SK-N-SH treated with all-trans-retinoic acid at 6 μM for 48 hours (cell line): ENCODE data around the gene EBLN2.

Source experiments
- ARNTL ChIP-seq: fragments of 450-650 bp; formaldehyde crosslinking; IDR thresholded peaks from 2 replicates; pipeline ENCODE4 v1.5.0; 2020; ENCODE audit warnings: low read depth, mild to moderate bottlenecking, moderate library complexity, borderline replicate concordance
- ESRRG ChIP-seq: fragments of 250-450 bp; sonication (Bioruptor Pico); IDR thresholded peaks from 2 replicates; pipeline ENCODE4 v1.6.1; 2021; ENCODE audit warnings: mild to moderate bottlenecking
- PATZ1 ChIP-seq: fragments of 250-450 bp; sonication (Bioruptor Pico); IDR thresholded peaks from 2 replicates; pipeline ENCODE4 v1.8.0; 2020; ENCODE audit warnings: mild to moderate bottlenecking, moderate library complexity, borderline replicate concordance
- PPARA ChIP-seq: fragments of 250-450 bp; sonication (Bioruptor Pico); IDR thresholded peaks from 2 replicates; pipeline ENCODE4 v1.5.0; 2020; ENCODE audit warnings: mild to moderate bottlenecking, borderline replicate concordance
- SNAI2 ChIP-seq: fragments of 250-450 bp; sonication (Bioruptor Pico); IDR thresholded peaks from 2 replicates; pipeline ENCODE4 v1.5.0; 2020; ENCODE audit warnings: mild to moderate bottlenecking, moderate library complexity
- TCF4 ChIP-seq: fragments of 250-450 bp; sonication (Bioruptor Pico); IDR thresholded peaks from 2 replicates; pipeline ENCODE4 v1.8.0; 2021; ENCODE audit warnings: mild to moderate bottlenecking, moderate library complexity, borderline replicate concordance
- ZFP3 ChIP-seq: fragments of 250-450 bp; sonication (Bioruptor Pico); IDR thresholded peaks from 2 replicates; pipeline ENCODE4 v1.5.0; 2020; ENCODE audit warnings: mild to moderate bottlenecking, moderate library complexity
- ZFP30 ChIP-seq: fragments of 450-650 bp; formaldehyde crosslinking; IDR thresholded peaks from 2 replicates; pipeline ENCODE4 v1.5.0; 2022; ENCODE audit warnings: mild to moderate bottlenecking, moderate library complexity
- ZNF565 ChIP-seq: fragments of 450-650 bp; formaldehyde crosslinking; conservative IDR thresholded peaks from 2 replicates; pipeline ENCODE4 v1.5.0; 2020; ENCODE audit warnings: low read depth, mild to moderate bottlenecking, moderate library complexity
- ZNF70 ChIP-seq: fragments of 450-650 bp; formaldehyde crosslinking; IDR thresholded peaks from 2 replicates; pipeline ENCODE4 v1.5.0; 2020; ENCODE audit warnings: mild to moderate bottlenecking, moderate library complexity

- no peak for TF ChIP-seq SNAI2 (CRISPR knock-in tag)
- TF ChIP-seq ZFP30, result no peak
- no peak for TF ChIP-seq ZNF70
- TF ChIP-seq PATZ1 (CRISPR knock-in tag), result no peak
- TF ChIP-seq ESRRG, result no peak
- no peak for TF ChIP-seq PPARA (CRISPR knock-in tag)
- TF ChIP-seq ZNF565 (CRISPR knock-in tag), result no peak
- TF ChIP-seq TCF4, result no peak
- TF ChIP-seq ZFP3 (CRISPR knock-in tag), result no peak
- TF ChIP-seq ARNTL (CRISPR knock-in tag), result no peak
Observed at GRCh38 chr3:73101881-73102280, 40.4 kb downstream of the EBLN2 start.
